Transverse colon (tissue), 4 donors: ENCODE measurements around the gene SERINC1. TPM values are rescaled to one million over a fixed set of nuclear protein-coding genes. Genes with fewer than 3 reads are reported as not detected.

Experiments used
- DNase-seq: peaks from one replicate; pipeline ENCODE4 v3.0.0-alpha.2; 2019
- H3K27ac ChIP-seq, 4 donors: fragments of 200-600 bp; sonication (generic); 2 replicates each; pipeline ENCODE4 v1.5.1; 2016 to 2018; ENCODE audit warnings: inconsistent platforms in 4 of 4
- H3K27me3 ChIP-seq: fragments of 200-600 bp; sonication (generic); 2 replicates; pipeline ENCODE4 v1.5.1; 2017; ENCODE audit warnings: inconsistent platforms
- H3K36me3 ChIP-seq, 4 donors: fragments of 200-600 bp; sonication (generic); 2 replicates each; pipeline ENCODE4 v1.5.1; 2017 to 2019; ENCODE audit warnings: inconsistent platforms in 4 of 4
- H3K4me1 ChIP-seq, 4 donors: fragments of 200-600 bp; sonication (generic); 2 replicates each; pipeline ENCODE4 v1.5.1; 2017 to 2020; ENCODE audit warnings: inconsistent platforms in 4 of 4
- H3K4me3 ChIP-seq, 4 donors: fragments of 200-600 bp; sonication (generic); 1 replicate in 1 of 4; 2 replicates in 3 of 4; pipeline versions ENCODE4 v1.5.1 to v1.6.1; 2017 to 2019; ENCODE audit warnings: inconsistent platforms in 4 of 4
- H3K9me3 ChIP-seq, 2 donors: fragments of 200-600 bp; sonication (generic); 2 replicates each; pipeline ENCODE4 v1.5.1; 2017 to 2019; ENCODE audit warnings: inconsistent platforms in 2 of 2
- EP300 ChIP-seq: sonication (generic); formaldehyde crosslinking; IDR thresholded peaks from one replicate; pipeline ENCODE4 v1.6.1; 2017; ENCODE audit warnings: antibody characterized with exemption, low read depth
- POLR2A ChIP-seq: fragments of 450-650 bp; IDR thresholded peaks from one replicate; pipeline ENCODE4 v1.6.1; 2016; ENCODE audit warnings: antibody characterized with exemption, mild to moderate bottlenecking, moderate library complexity
- POLR2AphosphoS5 ChIP-seq, 3 donors: sonication (generic); formaldehyde crosslinking; IDR thresholded peaks; one replicate each; pipeline ENCODE4 v1.6.1; 2016; ENCODE audit warnings: antibody characterized with exemption in 3 of 3
- WGBS, 2 donors: methylation state at CpG; one replicate each; pipeline ENCODE4 v1.1.5; 2018; ENCODE audit warnings: low coverage in 1 of 2; 5-methylcytosine and 5-hydroxymethylcytosine counted together
- in situ Hi-C, 4 donors: fragments of 200-750 bp; cut with MboI; loops; one replicate each; pipeline versions ENCODE4 v1.15.0 to v1.15.1; 2017; ENCODE audit warnings: low sequenced_read_pairs in 3 of 4, low pct_ligation_motif_present in 1 of 4, low pct_unique_long_range_greater_than_20kb in 1 of 4
- intact Hi-C: fragments of 100-400 bp; cut with DNase I; formaldehyde crosslinking; loops from one replicate; pipeline ENCODE4 v1.15.1; 2023; ENCODE audit warnings: low total_unique reads
- total RNA-seq, 4 donors: library from RNA; depleted of rRNA; stranded (reverse); fragments of >200 nt; gene quantifications; one replicate each; pipeline ENCODE4 v1.1.0, GENCODE V29; 2016
- TF ChIP-seq, protein P1 (sequence below), 5 experiments: fragments of 200-600 bp in 3 of 5; fragments of 450-650 bp in 2 of 5; sonication (generic) in 3 of 5; IDR thresholded peaks; 1 replicate in 2 of 5; 2 replicates in 3 of 5; pipeline ENCODE4 v1.5.1; 2016 to 2017; ENCODE audit warnings: antibody characterized with exemption in 5 of 5, inconsistent platforms in 3 of 5, mild to moderate bottlenecking in 2 of 5, moderate library complexity in 1 of 5

The SERINC1 gene
- total RNA-seq, 4 donors from 2014 or later: 32.6 to 138 (median 87.0) TPM

DNA sequence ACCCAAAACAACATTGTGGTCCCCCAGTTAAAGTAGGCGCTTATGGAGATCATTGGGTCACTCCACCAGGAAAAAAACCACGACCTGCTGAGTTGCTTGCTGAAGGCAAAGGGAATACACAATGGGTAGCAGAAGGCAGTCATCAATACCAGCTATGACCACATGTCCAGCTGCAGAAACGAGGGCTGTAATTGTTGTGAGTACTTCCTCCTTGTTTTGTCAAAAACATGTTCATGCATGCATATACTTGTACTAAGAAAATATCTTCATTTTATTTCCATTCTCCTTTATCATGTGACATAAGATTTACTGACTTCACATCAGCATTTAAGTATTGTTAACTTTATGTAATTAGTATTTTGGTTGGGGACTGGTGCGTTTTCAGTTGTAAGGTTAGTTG, 16.9 kb downstream of the SERINC1 start:
- intact Hi-C loops (no loop called here), in situ Hi-C loops (no loop called here)
- no peak overlapping the region for H3K4me3 ChIP-seq
- H3K27ac ChIP-seq: no peak overlapping the region
- DNase-seq: no peak
- H3K36me3 ChIP-seq: peaks cover 0 to 68% (median 30%) of the 10 kb centered on the region in 4 donors
- TF ChIP-seq POLR2A (no peak), EP300 (no peak), POLR2AphosphoS5 (IDR thresholded peaks at IDR 0.05) (no peak)
- TF ChIP-seq, protein P1, sequence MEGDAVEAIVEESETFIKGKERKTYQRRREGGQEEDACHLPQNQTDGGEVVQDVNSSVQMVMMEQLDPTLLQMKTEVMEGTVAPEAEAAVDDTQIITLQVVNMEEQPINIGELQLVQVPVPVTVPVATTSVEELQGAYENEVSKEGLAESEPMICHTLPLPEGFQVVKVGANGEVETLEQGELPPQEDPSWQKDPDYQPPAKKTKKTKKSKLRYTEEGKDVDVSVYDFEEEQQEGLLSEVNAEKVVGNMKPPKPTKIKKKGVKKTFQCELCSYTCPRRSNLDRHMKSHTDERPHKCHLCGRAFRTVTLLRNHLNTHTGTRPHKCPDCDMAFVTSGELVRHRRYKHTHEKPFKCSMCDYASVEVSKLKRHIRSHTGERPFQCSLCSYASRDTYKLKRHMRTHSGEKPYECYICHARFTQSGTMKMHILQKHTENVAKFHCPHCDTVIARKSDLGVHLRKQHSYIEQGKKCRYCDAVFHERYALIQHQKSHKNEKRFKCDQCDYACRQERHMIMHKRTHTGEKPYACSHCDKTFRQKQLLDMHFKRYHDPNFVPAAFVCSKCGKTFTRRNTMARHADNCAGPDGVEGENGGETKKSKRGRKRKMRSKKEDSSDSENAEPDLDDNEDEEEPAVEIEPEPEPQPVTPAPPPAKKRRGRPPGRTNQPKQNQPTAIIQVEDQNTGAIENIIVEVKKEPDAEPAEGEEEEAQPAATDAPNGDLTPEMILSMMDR (IDR thresholded peaks at IDR 0.05): no peak
- H3K27me3 ChIP-seq: no peaks in the 10 kb centered on the region
- H3K4me1 ChIP-seq: peaks cover 0 to 30% (median 9%) of the 10 kb centered on the region in 4 donors
- WGBS, 2 donors: 90 to 96% methylated on average over 4 of the region's 4 CpGs
- H3K9me3 ChIP-seq: no peaks in the 10 kb centered on the region

GRCh38 chr6:122452509-122452908, 19.1 kb downstream of the SERINC1 start:
- H3K9me3 ChIP-seq: no peaks in the 10 kb centered on the region
- intact Hi-C loops (no loop called here), in situ Hi-C loops (no loop called here)
- H3K4me3 ChIP-seq: no peak overlapping the region
- peaks cover 0 to 10% (median 0%) of the 10 kb centered on the region in 4 donors for H3K4me1 ChIP-seq
- TF ChIP-seq, protein P1 (IDR thresholded peaks at IDR 0.05): no peak
- TF ChIP-seq POLR2A (no peak), POLR2AphosphoS5 (IDR thresholded peaks at IDR 0.05) (no peak), EP300 (no peak)
- DNase-seq: no peak
- 60 to 75% methylated on average over 1 of the region's 1 CpG for WGBS, 2 donors
- no peaks in the 10 kb centered on the region for H3K27me3 ChIP-seq
- peaks cover 0 to 68% (median 33%) of the 10 kb centered on the region in 4 donors for H3K36me3 ChIP-seq
- no peak overlapping the region for H3K27ac ChIP-seq

DNA sequence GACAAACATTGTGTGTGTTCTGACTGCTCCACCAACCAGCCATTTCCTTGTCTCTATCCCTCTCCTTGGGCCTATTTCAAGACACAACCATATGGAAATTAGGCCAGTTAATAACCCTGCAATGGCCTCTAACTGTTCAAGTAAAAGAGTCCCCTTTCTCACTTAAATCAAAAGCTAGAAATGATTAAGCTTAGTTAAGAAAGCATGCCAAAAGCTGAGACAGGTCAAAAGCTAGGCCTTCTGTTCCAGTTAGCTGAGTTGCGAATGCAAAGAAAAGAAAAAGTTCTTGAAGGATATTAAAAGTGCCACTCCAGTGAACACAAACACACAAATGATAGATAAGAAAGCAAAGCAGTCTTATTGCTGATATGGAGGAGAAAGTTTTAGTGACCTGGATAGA, 22.5 kb downstream of the SERINC1 start:
- Histone ChIP-seq H3K4me3 (no peak overlapping the region), H3K9me3 (no peaks in the 10 kb centered on the region), H3K36me3 (peaks cover 0 to 77% (median 35%) of the 10 kb centered on the region in 4 donors), H3K27ac (no peak overlapping the region), H3K4me1 (no peaks in the 10 kb centered on the region), H3K27me3 (no peaks in the 10 kb centered on the region)
- no peak for DNase-seq
- in situ Hi-C loops: no loop called here
- 82 to 92% methylated on average over 1 of the region's 1 CpG for WGBS, 2 donors
- intact Hi-C loops: no loop called here
- TF ChIP-seq, protein P1 (IDR thresholded peaks at IDR 0.05): no peak
- TF ChIP-seq EP300: no peak
- no peak for TF ChIP-seq POLR2A
- no peak for TF ChIP-seq POLR2AphosphoS5 (IDR thresholded peaks at IDR 0.05)

GRCh38 chr6:122445274-122445673, 26.3 kb downstream of the SERINC1 start:
- Histone ChIP-seq H3K27ac (no peak overlapping the region), H3K27me3 (no peaks in the 10 kb centered on the region), H3K9me3 (no peaks in the 10 kb centered on the region), H3K4me3 (no peak overlapping the region), H3K4me1 (no peaks in the 10 kb centered on the region), H3K36me3 (peaks cover 0 to 61% (median 21%) of the 10 kb centered on the region in 4 donors)
- intact Hi-C loops: no loop called here
- TF ChIP-seq EP300 (no peak), POLR2A (no peak)
- TF ChIP-seq, protein P1 (IDR thresholded peaks at IDR 0.05): no peak
- WGBS, 2 donors: 100% methylated on average over 1 of the region's 1 CpG
- no peak for DNase-seq
- in situ Hi-C loops: no loop called here
